ENCODE results near the gene FBXW11.

DNA sequence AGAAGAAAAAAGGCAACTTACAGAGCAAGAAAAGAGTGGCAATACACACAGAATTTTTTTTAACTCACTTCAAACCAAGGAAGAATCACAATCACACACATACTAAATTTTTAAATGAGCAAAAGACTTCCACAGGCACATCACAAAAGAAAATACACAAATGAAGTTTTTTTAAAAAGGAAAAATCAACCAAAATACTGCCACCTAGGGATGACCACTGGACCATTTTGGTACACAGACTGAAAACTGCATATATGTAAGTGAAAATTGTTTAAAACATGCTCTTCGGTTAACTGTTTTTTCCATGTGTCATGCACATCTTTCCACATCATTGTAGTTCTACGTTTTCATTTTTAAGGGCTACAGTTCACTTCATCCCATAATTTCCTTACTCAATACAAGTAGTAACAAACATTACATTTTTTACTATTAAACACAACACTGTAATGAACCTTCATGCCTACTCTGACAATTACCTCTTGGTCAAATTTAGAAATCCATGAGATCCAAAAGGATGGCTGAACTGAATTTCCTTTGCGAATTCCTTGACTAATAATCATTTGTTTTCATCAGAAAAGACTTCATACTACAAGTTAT, 79.0 kb downstream of the FBXW11 start:
- TF ChIP-seq EZH2 (IDR thresholded peaks at IDR 0.05; ENCODE audit: insufficient read depth, low read length), result no peak
- TF ChIP-seq, protein P1, sequence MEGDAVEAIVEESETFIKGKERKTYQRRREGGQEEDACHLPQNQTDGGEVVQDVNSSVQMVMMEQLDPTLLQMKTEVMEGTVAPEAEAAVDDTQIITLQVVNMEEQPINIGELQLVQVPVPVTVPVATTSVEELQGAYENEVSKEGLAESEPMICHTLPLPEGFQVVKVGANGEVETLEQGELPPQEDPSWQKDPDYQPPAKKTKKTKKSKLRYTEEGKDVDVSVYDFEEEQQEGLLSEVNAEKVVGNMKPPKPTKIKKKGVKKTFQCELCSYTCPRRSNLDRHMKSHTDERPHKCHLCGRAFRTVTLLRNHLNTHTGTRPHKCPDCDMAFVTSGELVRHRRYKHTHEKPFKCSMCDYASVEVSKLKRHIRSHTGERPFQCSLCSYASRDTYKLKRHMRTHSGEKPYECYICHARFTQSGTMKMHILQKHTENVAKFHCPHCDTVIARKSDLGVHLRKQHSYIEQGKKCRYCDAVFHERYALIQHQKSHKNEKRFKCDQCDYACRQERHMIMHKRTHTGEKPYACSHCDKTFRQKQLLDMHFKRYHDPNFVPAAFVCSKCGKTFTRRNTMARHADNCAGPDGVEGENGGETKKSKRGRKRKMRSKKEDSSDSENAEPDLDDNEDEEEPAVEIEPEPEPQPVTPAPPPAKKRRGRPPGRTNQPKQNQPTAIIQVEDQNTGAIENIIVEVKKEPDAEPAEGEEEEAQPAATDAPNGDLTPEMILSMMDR (IDR thresholded peaks at IDR 0.05; ENCODE audit: insufficient read depth, low read depth, low read length), result peak; percentile 62

All from astrocyte (in vitro differentiated cells and primary cell).